Measurements from ENCODE around the gene OXCT2. TPM values are rescaled to one million over a fixed set of nuclear protein-coding genes. Genes with fewer than 3 reads are reported as not detected.
A peak's percentile ranks its signal among the peaks of the same experiment; 100 is the strongest.

The OXCT2 gene
- total RNA-seq, 1 donor from 2014 or later, result 0.36 TPM

DNA sequence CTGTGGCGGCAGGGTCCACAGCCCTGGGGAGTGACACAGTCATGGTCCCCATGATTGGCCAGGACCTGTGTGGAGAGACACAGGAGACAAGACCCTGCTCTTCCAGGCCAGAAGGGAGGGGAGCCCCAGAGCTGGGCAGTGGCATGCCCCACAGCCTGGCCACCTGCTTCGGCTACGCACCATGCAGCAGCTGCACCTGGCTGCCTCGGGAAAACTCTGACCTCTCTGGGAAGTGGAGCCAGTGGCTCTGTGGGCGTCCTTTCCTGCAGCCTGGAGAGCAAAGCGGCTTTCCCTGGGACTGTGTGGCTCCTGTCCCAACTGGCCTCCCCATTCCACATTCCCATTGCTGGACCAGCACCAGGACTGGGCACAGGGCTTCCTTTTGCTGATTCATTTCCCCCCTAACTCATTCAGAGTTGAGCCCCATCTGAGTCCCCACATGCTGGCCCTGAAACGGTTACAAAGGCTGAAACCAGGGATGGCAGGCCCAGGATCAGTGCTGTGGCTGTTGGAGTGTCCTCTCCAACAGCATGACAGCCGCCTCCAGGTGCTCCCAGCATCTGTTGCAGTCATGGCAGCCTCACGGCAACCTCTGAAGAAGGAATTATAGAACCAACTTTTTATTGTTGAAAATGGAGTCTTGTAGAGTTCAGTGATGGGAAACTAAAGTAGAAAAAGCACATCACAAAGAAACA is 15.0 kb downstream of the OXCT2 start:
- peaks cover 35% of the 10 kb centered on the region for H3K36me3 ChIP-seq (ENCODE audit: insufficient read depth, low read length)
- no peaks in the 10 kb centered on the region for H3K4me1 ChIP-seq (ENCODE audit: insufficient read depth, low read length)
- H3K79me2 ChIP-seq (ENCODE audit: insufficient read depth, low read length), result no peaks in the 10 kb centered on the region
- H3K4me2 ChIP-seq (ENCODE audit: low read length), result no peak overlapping the region
- Mint-ChIP-seq H3K4me1 (ENCODE audit: low read depth, unreplicated experiment) (peaks cover 6% of the 10 kb centered on the region), H3K36me3 (ENCODE audit: low read depth, unreplicated experiment) (peaks cover 30% of the 10 kb centered on the region), H3K9me3 (ENCODE audit: unreplicated experiment) (peaks cover 3% of the 10 kb centered on the region), H3K4me3 (ENCODE audit: unreplicated experiment) (no peak overlapping the region), H3K27me3 (ENCODE audit: low read depth, unreplicated experiment) (no peaks in the 10 kb centered on the region), H3K27ac (ENCODE audit: unreplicated experiment) (no peak overlapping the region)
- H3K27me3 ChIP-seq (ENCODE audit: insufficient read depth, low read length), result no peaks in the 10 kb centered on the region
- DNase-seq (ENCODE audit: low read depth) (no peak), FAIRE-seq (no peak)
- no peak overlapping the region for H3K4me3 ChIP-seq (ENCODE audit: insufficient read depth, low read depth, low read length)
- H4K20me1 ChIP-seq (ENCODE audit: insufficient read depth, low read length), result peaks cover 11% of the 10 kb centered on the region
- no peak overlapping the region for H3K27ac ChIP-seq (ENCODE audit: low read depth, low read length)
- TF ChIP-seq, protein P1, sequence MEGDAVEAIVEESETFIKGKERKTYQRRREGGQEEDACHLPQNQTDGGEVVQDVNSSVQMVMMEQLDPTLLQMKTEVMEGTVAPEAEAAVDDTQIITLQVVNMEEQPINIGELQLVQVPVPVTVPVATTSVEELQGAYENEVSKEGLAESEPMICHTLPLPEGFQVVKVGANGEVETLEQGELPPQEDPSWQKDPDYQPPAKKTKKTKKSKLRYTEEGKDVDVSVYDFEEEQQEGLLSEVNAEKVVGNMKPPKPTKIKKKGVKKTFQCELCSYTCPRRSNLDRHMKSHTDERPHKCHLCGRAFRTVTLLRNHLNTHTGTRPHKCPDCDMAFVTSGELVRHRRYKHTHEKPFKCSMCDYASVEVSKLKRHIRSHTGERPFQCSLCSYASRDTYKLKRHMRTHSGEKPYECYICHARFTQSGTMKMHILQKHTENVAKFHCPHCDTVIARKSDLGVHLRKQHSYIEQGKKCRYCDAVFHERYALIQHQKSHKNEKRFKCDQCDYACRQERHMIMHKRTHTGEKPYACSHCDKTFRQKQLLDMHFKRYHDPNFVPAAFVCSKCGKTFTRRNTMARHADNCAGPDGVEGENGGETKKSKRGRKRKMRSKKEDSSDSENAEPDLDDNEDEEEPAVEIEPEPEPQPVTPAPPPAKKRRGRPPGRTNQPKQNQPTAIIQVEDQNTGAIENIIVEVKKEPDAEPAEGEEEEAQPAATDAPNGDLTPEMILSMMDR (IDR thresholded peaks at IDR 0.05; ENCODE audit: insufficient read depth, low read depth, low read length), result no peak
- TF ChIP-seq EZH2 (IDR thresholded peaks at IDR 0.05; ENCODE audit: insufficient read depth, low read length), result no peak
- H3K9ac ChIP-seq (ENCODE audit: low read length), result no peak overlapping the region
- H2AFZ ChIP-seq (ENCODE audit: low read depth, low read length), result no peak overlapping the region
- no peaks in the 10 kb centered on the region for H3K9me3 ChIP-seq (ENCODE audit: insufficient read depth, low read depth, low read length)

DNA sequence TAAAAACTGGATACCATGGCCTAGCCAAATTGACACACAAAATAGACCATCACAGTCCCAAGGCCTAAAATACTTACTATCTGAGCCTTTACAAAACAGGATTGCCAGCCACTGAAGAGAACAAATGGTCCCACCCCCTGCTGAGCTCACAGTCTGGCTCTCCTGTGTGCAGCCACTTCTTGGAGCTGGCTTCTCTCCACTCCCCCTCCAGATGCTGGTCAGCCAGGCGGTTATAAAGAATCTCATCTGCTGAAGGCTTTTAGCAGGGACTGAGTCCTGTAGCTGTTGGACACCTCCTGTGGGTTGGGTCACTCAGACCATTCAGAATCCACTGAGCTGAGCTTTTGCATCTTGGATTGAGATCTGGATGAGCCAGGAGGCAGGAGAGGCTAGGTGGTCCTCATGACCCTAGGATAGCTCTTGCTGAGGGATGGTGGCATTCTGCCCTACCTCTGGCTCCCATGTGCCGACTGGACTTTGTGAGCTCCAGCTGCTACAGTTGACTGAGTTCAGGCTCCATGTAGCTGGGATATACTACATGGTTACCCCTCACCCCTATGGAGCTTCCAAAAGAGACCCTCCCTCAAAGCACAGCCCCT is 16.1 kb downstream of the OXCT2 start:
- Histone ChIP-seq H3K36me3 (ENCODE audit: insufficient read depth, low read length) (peaks cover 41% of the 10 kb centered on the region), H3K27me3 (ENCODE audit: insufficient read depth, low read length) (no peaks in the 10 kb centered on the region), H4K20me1 (ENCODE audit: insufficient read depth, low read length) (peaks cover 11% of the 10 kb centered on the region), H3K4me1 (ENCODE audit: insufficient read depth, low read length) (no peaks in the 10 kb centered on the region), H2AFZ (ENCODE audit: low read depth, low read length) (no peak overlapping the region), H3K79me2 (ENCODE audit: insufficient read depth, low read length) (no peaks in the 10 kb centered on the region), H3K4me3 (ENCODE audit: insufficient read depth, low read depth, low read length) (no peak overlapping the region), H3K27ac (ENCODE audit: low read depth, low read length) (no peak overlapping the region), H3K4me2 (ENCODE audit: low read length) (no peak overlapping the region), H3K9ac (ENCODE audit: low read length) (no peak overlapping the region), H3K9me3 (ENCODE audit: insufficient read depth, low read depth, low read length) (no peaks in the 10 kb centered on the region)
- no peak for FAIRE-seq
- TF ChIP-seq EZH2 (IDR thresholded peaks at IDR 0.05; ENCODE audit: insufficient read depth, low read length), result no peak
- TF ChIP-seq, protein P1 (IDR thresholded peaks at IDR 0.05; ENCODE audit: insufficient read depth, low read depth, low read length), result no peak
- peak; percentile 10 for DNase-seq (ENCODE audit: low read depth)
- H3K27me3 Mint-ChIP-seq (ENCODE audit: low read depth, unreplicated experiment), result no peaks in the 10 kb centered on the region
- H3K36me3 Mint-ChIP-seq (ENCODE audit: low read depth, unreplicated experiment), result peaks cover 35% of the 10 kb centered on the region
- H3K27ac Mint-ChIP-seq (ENCODE audit: unreplicated experiment), result no peak overlapping the region
- H3K9me3 Mint-ChIP-seq (ENCODE audit: unreplicated experiment), result peaks cover 3% of the 10 kb centered on the region
- peaks cover 6% of the 10 kb centered on the region for H3K4me1 Mint-ChIP-seq (ENCODE audit: low read depth, unreplicated experiment)
- no peak overlapping the region for H3K4me3 Mint-ChIP-seq (ENCODE audit: unreplicated experiment)

Data from astrocyte (in vitro differentiated cells and primary cell).